HT-29 (cell line): Measurements from ENCODE around the gene FTO. TPM values are rescaled to one million over a fixed set of nuclear protein-coding genes. Genes with fewer than 3 reads are reported as not detected.
"Not testable (repeated sequence)": the region's sequence is repeated elsewhere in the genome, so short reads cannot be mapped to it uniquely, and the experiment has no call there.

Source experiments
- DNase-seq: peaks from one replicate; pipeline ENCODE4 v3.0.0-alpha.2; 2015; ENCODE audit warnings: low spot score
- total RNA-seq: library from RNA; depleted of rRNA; stranded (reverse); fragments of >200 nt; shearing (Covaris generic); gene quantifications from 2 replicates; pipeline ENCODE4 v1.2.3, GENCODE V29; 2014

FTO gene
- total RNA-seq, 1 experiment from 2014 or later, result 18.8 TPM

DNA sequence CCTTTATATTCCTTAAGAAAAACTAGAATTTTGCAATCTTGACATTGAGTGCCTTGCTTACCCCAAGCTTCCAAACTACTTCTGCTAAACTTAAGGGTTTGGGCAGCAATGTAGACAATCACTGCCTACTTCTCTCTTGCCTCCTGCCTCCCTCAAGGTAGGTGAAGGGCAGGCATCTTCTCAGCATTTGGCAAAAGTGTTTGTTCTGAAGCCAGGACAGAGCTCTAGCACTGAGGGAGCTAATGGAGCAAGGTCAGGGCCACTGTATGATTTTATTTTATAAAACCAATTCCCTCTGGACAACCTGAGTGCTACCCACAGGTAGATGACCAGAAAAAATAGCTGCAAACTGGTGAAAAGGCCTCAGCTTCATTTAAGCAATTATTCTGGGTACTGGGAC, 470.8 kb downstream of the FTO start:
- no peak for DNase-seq

DNA sequence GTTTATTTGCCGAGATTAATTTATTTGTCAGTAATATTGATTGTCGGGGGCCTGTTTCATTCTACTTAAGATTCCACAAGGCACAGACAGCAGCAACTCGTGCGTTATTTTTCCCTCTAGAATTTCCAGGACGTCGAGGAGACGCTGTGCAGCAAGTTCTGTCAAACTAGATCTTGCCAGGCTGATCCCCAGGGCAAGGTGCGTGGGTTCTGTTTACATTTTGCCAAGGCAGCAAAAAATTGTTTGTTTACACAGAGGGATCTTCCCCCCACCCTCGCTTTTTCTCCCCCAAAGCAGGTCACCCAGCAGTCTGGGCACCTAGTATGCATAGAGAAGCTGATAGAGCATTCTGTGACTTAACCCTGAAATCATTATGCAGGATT, 471.2 kb downstream of the FTO start:
- peak; percentile 4 for DNase-seq

DNA sequence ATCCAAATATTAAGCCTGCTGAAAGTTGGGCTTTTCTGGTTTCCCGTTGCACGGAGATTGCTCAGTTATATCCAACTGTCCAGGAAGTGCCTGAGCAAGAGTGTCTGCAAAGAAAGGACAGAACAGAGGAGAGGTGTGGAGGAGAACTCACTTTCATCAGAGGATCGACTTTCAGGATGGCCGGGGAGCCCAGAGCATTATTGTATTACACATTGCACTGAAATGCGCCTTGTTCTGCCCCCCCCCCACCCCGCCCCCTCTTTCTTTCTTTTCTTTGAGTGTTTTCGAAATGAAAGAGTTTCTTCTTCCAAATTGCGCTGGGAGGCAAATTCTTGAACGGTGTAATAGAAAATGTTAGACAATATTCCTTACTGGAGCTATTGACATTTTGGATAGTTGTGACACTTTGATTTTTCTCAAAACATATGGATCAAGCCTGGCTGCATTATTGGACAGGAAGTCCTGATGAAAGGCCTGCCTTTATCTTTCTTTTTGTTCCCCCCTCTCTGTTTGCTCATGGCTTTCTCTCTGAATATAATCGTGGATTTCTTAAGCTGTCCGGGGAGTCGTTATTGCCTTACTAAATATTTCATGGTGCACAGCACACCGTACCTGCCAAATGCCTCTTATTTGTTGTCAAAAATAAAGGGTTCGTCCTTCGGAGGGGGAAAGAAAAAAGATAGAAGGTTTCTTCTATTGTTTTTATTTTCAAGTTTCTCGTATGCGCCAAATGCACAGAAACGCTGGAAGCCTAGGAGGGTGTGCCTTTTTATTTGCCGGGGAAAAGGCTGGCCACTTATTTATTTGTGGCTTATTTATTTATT, 471.8 kb downstream of the FTO start:
- DNase-seq, result no peak

DNA sequence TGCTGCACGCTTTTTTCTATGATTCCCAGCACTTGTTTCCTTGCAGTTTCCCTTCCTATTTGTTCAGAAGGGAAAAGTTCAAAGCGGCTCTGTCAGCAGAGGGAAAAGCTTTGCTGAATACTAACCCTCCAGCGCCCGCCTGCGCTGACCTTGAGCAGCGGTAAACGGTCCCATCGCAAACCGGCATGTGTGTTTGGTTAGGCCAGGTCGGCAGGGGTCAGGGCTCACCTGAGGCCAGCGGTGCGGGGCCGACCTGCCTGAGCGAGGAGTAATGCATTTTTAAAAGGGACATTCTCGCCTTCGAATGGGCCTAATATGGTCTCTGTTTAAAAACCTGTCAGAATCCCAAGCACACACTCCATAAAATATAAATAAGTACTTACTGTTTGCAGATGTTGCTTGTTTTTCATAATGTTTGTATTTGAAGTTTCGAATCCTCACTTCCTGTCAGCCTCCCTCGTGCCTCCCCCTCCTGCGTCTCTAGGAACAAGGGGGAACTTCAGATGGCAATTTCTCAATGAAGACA, 472.5 kb downstream of the FTO start:
- no peak for DNase-seq

DNA sequence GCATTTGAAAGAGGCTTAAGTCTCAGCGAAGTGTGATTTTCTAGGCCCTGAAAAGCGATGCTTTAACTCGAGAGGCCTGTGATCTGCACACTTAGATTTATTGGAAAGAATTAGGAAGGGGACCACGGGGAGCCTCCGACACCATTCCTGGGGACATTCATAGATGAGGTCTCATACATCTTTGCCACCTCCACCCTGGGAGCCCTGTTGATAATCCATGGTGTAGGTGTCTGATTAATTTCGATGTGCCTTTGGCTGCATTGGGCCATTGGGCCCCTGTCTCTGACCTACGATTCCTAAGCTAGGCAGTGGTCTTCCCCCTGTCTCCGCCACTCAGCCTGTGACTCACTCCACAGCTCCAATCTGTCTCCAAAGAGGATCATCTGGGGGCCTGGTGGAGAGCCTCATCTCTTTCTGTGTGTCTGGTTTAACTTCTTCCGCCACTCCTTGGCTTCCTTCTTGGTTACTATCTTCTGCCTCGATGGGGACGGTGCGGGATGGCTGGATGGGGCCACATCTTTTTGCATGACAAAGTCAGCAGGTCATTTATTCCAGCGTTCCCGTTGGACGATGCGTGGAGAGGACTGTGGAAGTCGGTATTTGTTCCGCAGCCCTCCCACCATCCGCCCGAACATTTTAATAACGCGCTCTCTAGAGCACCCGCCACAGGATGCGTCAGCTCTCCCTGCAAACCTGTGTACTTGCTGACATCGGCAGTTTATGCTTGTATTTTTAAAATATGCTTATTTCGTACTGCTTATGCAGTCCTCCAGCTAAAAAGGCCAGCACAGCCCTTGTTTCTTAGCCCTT, 473.3 kb downstream of the FTO start:
- no peak for DNase-seq

DNA sequence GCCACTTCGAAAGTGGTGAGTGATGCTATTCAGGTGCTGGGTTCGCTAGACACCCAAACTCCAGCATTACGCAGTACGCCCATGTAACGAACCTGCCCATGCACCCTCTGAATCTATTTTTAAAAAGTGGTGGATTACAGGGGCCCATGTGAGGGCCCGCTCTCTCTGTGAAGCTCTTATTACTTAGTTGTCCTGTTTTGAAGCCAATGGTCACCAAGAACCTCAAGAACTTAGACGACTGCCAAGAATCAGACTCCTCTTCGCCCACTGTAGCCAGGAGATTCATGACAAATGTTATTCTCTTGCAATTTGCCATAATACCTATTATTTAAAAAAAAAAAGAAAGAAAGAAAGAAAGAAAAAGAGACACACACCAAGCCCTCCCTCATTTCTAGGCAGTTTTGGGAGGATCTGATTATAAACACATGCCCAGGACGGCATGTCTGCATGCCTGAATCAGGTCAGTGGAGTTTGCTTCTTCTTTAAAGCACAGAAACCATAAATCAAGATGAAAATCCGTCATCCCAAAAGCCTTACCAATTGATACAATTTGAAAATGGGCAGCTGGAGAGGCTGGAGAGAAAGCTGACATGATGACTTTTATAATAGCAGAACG, 474.0 kb downstream of the FTO start:
- no peak for DNase-seq

DNA sequence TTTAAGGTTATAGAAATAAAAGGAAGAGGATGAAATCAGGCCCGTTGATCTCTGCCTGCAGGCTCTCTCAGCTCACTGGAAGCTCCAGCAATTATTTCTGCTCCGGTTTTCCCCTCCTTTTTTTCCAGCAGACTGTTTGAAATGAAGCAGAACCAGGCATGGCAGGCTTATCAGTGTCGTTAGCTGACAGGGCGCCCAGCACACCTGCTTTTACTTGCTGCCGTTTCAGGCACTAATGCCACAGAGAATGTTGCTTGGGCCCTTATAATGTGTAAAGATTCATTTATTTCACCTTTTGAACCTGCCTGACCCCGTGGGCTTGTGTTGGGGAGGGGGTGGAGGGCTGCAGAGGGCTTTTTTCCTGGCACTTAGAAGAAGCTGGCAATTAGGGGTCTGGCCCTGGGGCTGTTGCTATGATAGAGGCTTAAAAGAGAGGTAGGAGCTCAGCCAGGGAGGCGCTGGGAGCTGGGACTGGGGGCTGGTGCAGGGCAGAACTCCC, 474.6 kb downstream of the FTO start:
- no peak for DNase-seq

DNA sequence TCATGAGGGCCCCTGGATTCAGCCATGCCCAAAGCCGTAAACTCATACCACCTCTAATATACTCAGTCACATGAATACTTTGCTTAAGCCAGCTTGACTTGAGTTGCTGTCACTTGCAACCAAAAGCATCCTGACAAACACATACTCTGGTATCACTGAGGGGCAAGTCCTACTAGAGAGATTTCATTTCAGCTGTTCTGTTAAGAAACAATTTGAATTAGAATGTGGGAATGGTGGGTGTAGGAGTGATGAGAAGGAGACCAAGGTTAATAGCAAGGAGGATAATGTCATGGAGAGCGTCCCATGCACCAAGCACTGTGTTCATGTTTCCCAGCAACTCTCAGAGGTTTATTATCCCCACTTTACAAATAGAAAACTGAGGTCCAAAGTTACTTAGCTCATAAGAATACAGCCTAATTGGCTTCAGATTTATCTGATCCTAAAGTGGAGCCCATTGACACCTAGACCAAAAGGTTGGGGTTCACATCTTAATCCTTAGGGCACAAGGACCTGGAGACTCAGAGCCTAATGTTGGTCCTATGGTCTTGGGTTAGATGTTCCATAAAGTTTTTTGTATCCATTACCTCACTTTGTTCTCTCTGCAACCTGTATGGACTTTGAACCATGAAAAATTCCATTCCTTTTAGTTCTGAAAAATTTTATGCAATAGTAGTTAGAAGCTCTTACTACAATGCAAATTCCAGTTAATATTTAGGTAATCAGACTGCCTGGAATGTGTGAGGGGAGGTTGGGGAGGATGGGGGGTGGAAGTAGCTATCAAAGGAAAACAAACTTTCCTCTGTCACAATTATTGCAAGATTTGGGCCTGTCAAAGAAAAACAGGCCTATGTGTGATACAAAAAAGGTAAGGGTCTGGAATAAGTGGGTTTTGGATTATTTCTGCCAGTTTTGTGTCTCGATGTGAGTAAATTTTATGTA, 476.7 kb downstream of the FTO start:
- no peak for DNase-seq

DNA sequence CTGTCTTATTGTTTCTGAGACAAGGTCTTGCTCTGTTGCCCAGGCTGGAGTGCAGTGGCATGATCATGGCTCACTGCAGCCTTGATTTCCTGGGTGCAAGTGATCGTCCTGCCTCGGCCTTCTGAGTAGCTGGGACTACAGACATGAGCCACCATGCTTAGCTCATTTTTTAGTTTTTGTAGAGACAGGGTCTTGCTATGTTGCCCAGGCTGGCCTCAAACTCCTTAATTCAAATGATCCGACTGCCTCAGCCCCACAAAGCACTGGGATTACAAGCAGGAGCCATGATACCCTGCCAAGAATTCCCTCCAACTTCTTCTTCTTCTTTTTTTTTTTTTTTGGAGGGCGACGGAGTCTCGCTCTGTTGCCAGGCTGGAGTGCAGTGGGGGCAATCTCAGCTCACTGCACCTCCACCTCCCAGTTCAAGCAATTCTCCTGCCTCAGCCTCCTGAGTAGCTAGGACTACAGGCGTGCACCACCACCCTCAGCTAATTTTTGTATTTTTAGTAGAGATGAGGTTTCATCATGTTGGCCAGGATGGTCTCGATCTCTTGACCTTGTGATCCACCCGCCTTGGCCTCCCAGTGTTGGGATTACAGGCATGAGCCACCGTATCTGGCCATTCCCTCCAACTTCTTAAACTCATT, 477.9 kb downstream of the FTO start:
- DNase-seq, result not testable (repeated sequence)

DNA sequence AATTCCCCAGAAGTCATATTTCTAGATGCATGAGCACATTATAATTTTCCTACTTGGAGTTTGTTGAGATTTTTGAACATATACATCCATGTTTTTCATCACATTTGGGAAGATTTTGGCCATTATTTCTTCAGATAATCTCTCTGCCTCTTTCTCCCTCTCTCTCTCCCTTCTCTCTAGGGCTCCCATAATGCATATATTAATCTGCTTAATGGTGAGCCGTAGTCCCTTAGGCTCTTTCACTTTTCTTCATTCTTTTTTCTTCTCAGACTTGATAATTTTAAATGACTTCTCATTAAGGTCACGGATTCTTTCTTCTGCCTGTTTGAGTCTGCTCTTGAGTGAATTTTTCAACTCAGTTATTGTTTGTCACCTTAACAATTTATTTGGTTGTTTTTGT, 481.1 kb downstream of the FTO start:
- DNase-seq, result no peak

DNA sequence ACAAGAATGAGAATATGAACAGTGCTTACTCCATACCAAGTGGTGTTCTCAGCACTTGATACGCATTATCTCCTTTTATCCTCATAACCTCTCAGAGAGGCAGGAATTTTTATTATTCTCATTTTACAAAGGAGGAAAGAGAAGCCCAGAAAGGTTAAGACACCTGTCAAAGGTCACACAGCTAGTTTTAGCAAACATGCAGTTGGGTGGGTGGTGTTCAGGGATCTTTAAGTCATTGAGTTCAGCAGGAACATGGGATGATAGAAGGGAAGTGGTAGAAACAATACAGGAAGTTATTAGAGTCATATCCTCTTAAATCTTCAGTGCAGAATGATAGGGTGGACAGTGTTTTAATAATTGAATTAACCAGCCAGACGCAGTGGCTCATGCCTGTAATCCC, 487.2 kb downstream of the FTO start:
- no peak for DNase-seq

DNA sequence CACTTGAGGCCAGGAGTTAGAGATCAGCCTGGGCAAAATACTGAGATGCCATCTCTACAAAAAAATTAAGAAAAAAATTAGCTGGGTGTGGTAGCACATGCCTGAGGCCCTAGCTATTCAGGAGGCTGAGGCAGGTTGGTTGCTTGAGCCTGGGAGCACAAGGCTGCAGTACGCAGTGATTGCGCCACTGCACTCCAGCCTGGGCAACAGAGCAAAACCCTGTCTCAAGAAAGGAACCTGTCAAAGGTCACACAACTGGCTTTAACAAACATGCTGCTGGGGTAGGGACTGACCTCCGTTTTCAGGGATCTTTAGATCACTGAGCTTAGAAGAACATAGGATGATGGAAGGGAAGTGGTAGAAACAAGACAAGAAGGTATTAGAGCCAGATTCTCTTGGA, 487.6 kb downstream of the FTO start:
- DNase-seq, result no peak

DNA sequence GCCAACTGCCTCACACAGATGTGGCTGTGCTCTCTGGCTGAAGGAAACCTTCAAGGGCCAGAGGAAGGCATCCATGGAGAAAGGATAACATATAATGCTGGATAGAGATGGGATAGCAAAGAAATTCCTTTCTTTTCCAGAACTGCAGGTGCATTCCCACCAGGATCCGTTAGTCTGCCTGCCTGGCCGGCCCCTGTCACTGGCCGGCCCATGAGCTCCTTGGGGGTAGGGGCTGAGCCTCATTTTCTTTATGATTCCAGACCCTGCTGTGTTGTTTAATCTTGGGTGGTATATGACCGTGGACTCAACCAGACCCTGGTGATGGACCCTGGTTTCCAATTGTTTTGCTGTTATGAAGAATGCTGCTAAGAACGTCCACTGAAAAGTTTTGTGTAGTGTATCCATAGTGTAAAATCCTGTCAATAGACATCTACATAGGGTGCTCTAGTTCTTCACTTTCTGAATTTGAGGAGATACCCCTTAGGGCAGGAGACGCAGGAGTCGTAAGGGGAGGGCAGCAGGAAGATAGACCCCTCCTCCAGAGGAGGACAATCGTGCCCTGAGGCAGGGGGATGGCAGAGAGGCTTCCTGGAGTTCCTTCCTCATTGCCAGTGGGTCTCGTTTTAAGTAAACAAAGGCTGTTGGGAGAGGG, 489.2 kb downstream of the FTO start:
- no peak for DNase-seq

DNA sequence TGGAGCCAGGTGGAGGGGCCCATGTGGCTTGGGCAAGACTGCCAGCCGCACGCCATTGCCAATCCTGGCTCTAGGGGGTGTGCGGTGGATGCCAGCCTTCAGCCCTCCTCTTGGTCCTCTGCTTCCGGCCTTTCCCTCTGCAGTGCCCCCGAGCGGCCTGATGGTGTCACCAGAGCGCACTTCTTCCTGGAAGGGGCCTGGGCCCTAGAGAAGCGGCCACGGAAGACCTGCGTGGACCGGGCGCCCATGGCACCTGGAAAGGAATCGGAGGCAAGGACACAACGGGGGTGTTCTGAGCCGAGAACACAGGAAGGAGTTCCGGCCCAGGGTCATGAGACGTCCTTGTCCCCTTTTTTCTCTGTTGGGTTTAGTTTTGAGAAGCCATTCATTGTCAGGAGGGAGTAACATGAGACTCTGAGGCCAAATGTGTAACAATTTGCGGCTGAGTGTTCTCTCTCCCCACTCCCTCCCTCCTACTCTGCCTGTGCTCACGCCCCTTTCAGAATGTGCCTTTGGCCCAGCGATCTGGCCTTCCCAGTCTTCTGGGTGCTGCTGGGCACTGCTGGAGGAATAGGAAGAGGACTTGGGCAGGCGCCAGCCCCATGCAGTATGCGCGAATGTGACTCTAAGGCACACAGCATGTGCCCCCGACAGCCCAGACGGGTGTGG, 489.8 kb downstream of the FTO start:
- DNase-seq, result peak; percentile 68

DNA sequence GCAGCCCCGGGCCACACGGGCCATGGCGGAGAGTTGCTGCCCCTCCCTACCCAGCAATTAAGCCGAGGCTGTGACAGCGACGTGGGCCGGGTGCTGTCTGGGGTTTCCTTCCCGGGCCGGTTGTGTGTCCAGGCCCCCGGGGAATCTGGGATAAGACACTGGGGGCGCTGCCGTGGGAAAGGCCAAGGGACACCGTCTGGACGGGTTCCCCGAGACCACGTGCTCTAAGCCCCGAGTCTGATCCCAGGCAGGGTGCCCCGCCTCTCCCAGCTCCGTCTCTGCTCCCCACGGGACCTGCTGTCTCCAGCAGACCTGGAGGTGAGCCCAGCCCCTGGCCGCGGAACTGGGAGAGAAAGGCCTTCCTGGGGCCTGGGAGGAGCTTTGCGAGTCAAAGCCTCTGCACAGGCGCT, 490.4 kb downstream of the FTO start:
- DNase-seq, result no peak

DNA sequence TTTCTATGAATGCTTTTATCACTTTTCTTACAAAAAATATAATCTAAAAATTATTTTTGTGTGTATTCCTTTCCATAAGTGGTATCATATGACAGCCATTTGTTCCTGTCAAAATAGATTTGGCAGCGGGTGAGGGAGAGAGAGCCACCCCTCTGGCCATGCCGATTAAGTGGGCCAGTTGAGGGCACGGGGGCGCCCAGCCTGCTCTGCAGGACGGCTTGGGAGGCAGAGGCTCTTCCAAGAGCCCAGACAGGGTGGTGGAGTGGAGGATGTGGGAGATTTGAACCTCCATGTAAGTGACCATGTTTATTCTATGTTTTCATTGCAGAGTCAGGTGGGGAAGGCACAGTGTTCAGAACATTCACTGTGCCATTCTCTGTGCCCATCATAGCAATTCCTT, 493.8 kb downstream of the FTO start:
- DNase-seq, result no peak

DNA sequence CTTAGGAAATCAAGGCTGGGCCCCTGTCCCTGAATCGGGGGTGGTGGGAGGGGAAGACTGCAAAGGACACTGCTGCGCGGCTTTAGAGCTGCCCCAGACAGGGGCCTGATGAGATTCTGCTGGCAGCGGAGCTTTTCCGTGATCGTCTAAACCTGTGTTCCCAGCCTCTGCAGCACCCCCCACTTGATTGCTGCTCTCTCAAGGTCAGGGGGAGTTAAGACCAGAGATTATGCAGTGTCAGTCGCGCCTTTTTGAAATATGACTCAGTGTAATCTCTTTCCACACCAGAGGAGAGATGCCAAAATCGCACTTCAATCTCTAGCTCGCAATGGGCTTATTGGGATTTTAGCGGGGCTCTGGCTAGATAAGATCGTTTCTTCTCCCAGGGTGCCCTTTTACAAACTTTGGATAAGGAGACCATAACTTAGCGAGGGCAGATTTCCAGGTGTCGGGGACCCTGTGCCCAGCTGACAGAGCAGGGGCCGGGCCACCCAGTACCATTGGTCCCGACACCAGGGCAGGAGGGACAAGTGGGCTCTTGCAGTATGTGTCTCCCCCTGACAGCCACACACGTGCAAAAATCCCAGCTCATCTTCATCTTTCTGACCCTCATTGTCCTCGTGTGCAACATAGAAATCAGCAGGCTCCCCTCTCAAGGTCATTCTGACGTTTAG, 495.7 kb downstream of the FTO start:
- no peak for DNase-seq

DNA sequence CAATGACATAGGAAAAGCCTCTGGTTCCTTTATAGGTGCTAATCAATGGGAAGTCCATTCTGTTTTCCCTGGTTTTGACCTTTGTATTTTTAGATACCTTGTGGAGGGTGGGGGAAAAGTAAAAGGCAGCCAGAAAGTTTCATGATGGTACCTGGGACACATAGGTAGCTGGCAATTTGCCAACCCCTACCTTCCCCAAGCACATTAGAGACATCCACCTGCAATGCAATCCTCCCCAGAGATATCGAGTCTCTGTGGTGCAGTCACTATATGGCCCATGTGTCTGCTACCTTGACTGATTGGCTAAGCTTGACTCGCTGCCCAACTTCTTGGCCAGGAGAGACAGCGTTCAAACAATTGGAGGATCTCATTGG, 496.2 kb downstream of the FTO start:
- no peak for DNase-seq

DNA sequence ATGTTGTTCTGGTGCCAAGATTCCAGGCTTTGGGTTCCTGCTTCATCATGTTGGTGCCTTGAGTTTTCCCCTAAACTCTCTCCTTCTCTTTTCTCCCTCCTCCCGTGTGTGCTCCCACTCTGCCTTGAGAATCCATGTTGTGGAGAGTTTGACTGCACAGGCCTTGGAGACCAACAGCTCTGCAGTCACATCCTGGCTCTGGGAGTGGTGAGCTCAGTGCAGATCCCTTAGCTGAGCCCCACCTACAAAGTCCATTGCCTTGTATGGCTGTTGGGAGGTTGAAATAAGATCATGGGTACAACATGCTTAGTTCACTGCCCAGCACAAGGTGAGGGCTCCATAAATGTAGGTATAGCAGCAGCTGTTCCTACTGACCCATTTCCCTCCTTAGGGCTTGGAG, 496.8 kb downstream of the FTO start:
- DNase-seq, result no peak
